ENCODE measurements around the gene C9orf78.

The C9orf78 gene, protein sequence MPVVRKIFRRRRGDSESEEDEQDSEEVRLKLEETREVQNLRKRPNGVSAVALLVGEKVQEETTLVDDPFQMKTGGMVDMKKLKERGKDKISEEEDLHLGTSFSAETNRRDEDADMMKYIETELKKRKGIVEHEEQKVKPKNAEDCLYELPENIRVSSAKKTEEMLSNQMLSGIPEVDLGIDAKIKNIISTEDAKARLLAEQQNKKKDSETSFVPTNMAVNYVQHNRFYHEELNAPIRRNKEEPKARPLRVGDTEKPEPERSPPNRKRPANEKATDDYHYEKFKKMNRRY

GRCh38 chr9:129835128-129835859 lies at the start of gene C9orf78, which contains the start of gene USP20:
TSS of gene C9orf78 (minus strand) at chr9:129835275. CDS start at chr9:129835221, 54 bp downstream.
TSS of gene USP20 (plus strand) at chr9:129835458. CDS start at chr9:129852556, 17,098 bp downstream.
- DNase-seq, result peak; percentile 97

DNA sequence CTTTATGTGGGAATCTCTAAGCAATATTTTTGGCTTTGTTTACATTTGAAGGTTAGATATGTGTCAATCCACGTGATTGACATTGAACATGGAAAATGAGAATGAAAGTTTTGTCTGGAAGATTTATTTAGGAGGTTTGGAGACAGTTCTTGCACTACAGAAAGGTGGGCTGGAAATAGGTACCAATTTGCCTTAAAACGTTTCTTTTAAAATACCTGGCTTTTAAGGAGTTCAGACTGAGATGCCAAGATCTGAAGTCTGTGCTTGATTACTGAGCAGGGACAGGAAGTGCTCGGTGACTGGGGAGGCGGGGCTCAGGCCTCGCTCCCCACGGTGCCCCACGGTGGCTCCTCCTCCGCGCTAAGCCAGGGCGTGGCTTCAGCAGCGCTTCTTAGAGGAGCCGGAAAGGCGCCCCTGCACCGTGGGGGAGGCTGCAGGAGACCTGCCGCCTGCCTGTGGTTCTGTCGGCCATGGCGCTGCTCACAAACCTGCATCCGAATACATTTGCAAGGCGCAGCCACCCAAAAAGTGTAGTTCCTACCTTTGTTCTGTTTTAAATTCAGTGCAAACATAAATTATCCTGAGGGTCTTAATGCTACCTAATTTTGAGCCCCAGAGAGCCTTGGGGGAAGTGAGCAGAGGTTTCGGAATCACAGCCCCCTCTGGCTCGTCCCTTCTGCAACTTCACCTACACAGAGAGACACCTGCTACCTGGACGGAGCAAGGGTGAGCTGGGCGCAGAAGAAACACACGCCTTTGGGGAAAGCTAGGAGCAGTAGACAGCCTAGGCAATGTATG lies 49.3 kb upstream of the C9orf78 start:
- DNase-seq, result peak; percentile 95

DNA sequence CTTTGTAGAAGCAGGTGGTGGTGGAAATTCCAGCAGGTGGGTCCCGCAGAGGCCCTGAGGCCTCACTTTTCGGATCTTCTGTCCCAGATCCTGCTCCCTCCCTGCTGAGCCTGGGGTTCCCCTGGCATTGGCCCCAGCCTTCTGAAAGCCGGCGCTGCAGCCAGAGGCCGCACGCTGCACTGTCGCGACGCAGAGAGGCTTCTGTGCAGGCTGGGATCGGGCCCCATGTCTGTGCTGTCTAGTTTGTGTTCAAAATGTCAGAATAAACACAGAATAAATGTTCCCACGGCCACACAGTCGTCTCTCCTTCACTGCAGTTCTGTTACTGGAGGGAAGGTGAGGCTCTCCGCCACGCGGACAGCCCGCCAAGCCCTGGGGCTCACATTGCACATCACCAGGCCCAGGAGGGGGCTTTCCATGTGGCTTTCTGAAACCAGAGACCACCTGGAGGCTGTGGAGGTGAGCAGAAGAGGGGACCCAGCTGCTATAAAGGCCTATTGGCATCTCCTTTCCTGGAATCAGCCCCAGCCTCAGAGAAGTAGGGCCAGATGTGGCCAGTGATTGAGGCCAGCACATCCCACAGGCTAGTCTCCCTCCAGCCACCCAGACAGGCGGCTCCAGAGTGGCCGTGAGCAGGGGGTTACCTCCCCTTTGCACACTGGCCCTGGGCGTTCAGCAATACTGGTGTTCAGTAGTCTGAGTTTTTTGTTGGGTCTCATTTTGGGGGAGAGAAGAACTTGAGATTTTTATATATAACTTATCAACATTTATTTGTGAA lies 46.7 kb upstream of the C9orf78 start:
- DNase-seq, result no peak

GRCh38 chr9:129880654-129881546 lies 45.8 kb upstream of the C9orf78 start:
- no peak for DNase-seq

GRCh38 chr9:129879991-129880653 lies 45.0 kb upstream of the C9orf78 start:
- no peak for DNase-seq

- DNase-seq, result no peak
Observed at GRCh38 chr9:129879103-129879699, 44.1 kb upstream of the C9orf78 start.

DNA sequence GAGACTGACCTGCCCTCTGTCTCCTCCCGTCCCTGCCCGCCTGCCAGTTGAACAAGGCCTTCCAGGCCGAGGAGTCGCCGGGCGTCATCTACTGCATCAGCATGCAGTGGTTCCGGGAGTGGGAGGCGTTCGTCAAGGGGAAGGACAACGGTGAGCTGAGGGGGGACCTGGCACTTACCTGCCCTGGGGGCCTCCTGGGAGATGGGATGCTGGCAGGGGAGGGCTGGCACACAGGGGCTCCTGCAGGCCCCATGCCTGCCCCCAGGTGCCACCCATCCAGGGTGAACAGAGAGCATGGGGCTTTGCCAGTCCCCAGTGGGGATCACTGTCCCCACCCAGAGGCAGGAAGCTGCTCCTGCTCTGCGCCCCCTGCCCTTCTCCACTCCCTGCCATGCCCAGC lies 43.2 kb upstream of the C9orf78 start:
- DNase-seq, result no peak

DNA sequence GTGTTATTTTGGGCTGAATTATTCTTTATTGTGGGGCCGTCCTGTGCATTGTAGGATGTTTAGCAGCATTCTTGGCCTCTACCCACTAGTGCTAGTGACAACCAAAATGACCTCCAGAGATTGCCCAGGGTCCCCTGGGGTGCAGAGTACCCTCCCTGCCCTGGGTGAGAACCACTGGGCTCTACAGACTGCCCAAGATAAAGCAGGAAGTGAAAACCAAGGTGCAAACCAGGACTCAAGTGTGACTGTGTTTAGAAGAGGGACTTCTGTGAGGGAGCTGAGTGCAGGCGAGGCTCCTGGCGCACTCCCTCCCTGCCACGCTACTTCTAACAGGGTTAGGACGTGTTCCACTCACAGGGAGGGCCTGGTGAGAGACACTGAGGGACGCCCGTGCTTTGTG lies 41.7 kb upstream of the C9orf78 start:
- DNase-seq, result no peak

DNA sequence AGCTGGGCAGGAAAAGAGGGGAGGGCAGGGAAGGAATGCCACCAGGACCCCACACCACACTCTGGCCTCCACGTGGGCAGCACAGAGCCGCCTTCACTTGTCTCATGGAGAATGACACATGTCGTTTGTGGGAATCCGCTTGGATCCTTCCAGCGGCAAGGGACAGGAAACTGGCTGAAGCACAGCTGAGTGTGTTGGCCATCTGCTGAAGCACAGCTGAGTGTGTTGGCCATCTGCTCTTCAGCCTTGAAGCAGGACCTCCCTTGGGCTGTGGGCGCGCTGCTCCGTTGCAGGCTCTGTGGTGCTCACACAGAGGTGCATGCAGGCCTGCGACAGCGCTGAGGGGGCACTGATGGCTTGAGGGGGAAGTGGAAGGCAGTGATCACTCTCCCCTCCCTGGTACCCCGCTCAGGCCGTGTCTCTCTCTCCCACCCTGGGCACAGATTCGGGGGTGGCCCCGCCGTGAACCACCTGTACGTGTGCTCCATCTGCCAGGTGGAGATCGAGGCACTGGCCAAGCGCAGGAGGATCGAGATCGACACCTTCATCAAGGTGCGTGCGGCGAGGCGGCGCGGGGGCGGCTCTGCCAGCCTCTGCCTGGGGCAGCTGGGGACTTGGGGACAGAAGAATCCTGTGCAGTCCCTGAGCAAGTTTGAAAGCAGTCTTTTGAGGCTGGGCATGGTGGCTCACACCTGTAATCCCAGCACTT lies 40.8 kb upstream of the C9orf78 start:
- DNase-seq, result no peak

GRCh38 chr9:129875181-129875611 lies 40.1 kb upstream of the C9orf78 start:
- DNase-seq, result no peak

GRCh38 chr9:129874261-129875101 lies 39.4 kb upstream of the C9orf78 start:
- DNase-seq, result no peak

DNA sequence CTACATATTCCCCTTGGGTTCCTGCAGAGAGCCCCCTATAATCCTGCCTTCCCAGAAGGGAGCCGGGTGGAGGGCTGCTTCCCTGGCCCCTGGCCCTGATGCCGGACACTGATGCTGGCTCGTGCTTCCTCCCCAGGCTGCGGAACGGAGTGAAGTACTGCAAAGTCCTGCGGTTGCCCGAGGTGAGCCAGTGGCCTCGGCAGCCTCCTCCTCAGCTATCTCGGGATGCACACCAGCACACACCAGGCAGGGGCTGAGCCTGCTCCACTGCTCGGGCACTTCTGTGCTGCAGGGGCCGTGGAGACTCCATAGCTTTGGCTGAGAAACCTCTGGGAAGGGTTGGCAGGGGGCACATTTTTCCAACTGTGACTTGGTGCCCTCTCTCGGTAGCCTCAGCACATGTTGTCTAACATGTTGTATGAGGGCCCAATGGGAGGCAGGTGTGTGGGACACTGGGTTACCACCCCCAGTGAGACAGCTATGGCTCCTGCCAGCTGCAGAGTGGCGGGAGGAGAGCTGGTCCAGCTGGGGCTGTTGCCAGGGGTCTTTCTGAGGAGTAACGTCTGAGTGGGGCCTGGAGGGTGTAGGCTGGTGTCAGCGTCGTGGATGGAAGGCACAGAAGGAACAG lies 38.6 kb upstream of the C9orf78 start:
- DNase-seq, result no peak

GRCh38 chr9:129871046-129871445 lies 36.0 kb upstream of the C9orf78 start:
- no peak for DNase-seq

DNA sequence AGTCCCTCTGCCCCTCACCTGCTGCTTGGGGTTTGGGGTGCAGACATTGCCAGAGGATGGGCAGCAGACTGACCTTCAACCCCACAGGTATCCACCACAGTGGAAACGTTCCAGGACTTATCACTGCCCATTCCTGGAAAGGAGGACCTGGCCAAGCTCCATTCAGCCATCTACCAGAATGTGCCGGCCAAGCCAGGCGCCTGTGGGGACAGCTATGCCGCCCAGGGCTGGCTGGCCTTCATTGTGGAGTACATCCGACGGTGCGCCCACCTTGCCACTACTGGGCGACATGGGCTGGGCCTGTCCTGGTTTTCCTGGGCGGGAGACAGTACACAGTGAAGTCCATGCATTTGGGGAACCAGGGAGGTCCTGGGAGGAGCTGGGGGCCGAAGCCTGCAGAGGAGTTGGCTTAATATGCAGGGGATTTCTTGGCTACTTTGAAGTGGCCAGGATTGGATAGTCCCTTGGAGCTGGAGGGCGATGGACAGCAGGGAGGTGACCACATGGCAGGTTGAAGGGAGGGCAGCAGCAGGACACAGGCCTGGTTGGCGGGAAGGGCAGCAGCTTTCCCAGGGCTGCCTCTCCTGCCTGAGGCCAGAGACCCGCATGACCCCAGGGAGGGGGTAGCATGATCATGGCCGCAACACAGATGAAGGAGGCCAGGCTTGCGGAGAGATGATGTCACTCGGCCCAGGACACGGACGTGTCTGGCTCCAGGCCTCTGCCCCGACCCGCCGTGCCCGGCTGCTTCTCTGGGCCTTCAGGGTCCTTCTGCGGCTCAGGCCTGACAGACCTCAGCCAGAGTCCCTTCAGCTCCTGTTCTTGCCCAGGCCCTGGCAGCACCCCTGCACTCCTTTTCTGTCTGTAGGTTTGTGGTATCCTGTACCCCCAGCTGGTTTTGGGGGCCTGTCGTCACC lies 34.8 kb upstream of the C9orf78 start:
- no peak for DNase-seq

DNA sequence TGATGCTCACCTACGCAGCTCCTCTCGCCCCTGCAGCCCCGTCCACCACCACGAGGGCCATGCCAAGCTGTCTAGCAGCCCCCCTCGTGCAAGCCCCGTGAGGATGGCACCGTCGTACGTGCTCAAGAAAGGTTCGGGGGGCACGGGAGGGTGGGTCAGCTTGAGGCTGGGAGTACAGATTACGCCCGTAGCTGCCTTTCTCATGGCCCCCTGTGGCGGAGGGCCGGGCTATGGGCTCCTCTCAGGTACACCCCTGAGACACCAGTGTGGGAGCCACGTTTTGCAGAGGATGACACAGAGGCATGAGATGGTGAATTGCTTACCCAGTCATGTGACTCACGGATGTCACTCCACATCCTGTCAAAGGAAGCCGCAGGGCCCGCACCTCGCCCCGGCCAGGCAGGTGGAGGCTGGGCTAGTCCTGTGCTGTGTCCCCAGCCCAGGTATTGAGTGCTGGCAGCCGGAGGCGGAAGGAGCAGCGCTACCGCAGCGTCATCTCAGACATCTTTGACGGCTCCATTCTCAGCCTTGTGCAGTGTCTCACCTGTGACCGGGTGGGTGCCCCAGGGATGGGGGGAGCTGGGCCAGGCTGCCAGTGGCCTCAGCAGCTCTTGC lies 33.9 kb upstream of the C9orf78 start:
- DNase-seq, result peak; percentile 94

DNA sequence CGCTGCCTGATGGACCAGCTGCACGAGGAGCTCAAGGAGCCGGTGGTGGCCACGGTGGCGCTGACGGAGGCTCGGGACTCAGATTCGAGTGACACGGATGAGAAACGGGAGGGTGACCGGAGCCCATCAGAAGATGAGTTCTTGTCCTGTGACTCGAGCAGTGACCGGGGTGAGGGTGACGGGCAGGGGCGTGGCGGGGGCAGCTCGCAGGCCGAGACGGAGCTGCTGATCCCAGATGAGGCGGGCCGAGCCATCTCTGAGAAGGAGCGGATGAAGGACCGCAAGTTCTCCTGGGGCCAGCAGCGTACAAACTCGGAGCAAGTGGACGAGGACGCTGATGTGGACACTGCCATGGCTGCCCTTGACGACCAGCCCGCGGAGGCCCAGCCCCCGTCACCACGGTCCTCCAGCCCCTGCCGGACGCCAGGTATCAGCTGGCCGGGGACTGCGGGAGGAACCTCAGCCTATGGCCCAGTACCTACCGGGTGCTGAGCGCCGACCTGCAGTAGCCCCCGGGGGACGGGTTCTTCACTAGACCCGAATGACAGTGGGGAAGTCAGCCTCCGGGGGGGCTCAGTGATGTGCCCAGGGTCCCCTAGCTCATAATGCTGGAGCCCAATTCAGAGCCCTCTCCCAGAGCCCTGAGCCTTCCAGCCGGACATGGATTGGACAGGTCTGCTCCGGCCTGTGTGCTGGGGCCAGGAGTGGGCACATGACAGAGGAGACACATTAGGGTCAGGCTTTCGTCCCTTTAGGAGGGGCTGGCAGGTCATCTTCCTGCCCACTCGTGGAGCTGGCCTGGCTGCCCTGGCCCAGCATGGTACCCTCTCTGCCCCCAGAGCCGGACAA lies 33.2 kb upstream of the C9orf78 start:
- DNase-seq, result no peak
